ENCODE data around the gene CEND1.

CEND1 gene

DNA sequence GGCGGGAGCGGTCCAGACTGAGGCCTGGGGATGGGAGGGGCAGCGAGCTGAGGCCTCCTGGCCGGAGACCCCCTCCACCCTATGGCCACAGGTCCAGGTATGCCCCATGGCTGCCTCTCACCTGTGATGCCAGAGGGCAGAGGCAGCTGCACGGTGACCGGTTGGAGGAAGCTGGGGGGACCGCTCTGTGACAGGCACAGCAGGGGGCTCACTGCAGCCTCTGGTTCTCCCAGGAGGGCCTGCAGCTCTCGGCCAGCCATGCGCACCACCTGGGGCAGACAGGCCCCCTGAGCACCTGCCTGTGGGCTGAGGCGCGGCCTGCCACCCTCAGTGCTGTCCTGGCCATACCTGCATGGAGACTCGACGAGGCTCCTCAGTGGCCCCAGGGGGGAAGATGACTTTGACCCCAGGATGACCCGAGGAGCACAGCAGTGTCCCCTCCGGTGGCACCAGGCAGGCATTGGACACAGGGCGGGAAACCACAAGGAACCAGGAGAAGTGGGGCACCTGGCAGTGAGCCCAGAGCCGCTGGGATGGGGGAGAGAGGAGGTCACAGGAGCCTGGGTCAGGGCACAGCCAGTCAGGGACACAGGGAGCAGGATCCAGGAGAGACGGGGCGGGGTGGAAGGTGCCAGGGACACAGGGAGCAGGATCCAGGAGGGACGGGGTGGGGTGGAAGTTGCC lies 11.3 kb upstream of the CEND1 start:
- Mint-ChIP-seq H3K36me3 (ENCODE audit: insufficient read depth) (peaks cover 19% of the 10 kb centered on the region), H3K4me1 (ENCODE audit: low read depth in 2 of 2) (peaks cover 9 to 10% of the 10 kb centered on the region in 2 donors), H3K27me3 (no peaks in the 10 kb centered on the region), H3K4me3 (no peak overlapping the region), H3K27ac (no peak overlapping the region), H3K9me3 (no peaks in the 10 kb centered on the region)
- DNase-seq (no peak), ATAC-seq (replicated peaks) (no peak)

DNA sequence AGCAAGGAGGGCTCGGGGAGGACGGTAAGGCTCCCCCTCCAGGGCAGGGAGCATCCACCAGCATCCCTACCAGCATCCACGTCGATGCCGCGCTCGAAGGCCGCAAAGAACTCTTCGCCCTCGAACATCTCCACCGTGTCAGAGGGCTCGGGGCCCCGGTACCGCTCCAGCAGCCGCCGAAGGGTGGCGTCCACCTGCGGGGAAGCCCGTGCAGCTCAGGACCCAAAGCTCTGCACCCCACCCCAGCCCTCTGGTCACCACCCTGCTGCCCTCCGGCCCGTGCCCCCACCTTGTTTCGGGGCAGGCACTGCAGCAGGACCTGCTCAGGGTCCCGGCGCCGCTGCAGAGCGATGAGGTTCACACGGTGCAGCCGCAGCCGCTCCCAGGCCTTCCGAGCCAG lies 10.6 kb upstream of the CEND1 start:
- Mint-ChIP-seq H3K36me3 (ENCODE audit: insufficient read depth) (peaks cover 25% of the 10 kb centered on the region), H3K4me1 (ENCODE audit: low read depth in 2 of 2) (peaks cover 14% of the 10 kb centered on the region in 2 donors), H3K9me3 (no peaks in the 10 kb centered on the region), H3K27ac (no peak overlapping the region), H3K27me3 (no peaks in the 10 kb centered on the region), H3K4me3 (no peak overlapping the region)
- ATAC-seq (replicated peaks) (no peak), DNase-seq (no peak)

GRCh38 chr11:799641-800316 lies 9.9 kb upstream of the CEND1 start:
- H3K36me3 Mint-ChIP-seq (ENCODE audit: insufficient read depth) = peaks cover 31% of the 10 kb centered on the region
- H3K27ac Mint-ChIP-seq = no peak overlapping the region
- no peaks in the 10 kb centered on the region for H3K9me3 Mint-ChIP-seq
- DNase-seq = no peak
- no peak for ATAC-seq (replicated peaks)
- H3K4me3 Mint-ChIP-seq = no peak overlapping the region
- H3K27me3 Mint-ChIP-seq = no peaks in the 10 kb centered on the region
- H3K4me1 Mint-ChIP-seq (ENCODE audit: low read depth in 2 of 2) = peaks cover 14% of the 10 kb centered on the region in 2 donors

GRCh38 chr11:798093-798713 lies 8.3 kb upstream of the CEND1 start, which contains the start of gene SLC25A22:
SLC25A22 (minus strand) TSS chr11:798281; CDS start chr11:795006, 3,275 bp downstream.
- DNase-seq (peak; percentile 85 to 90 (median 89)), ATAC-seq (replicated peaks) (peak; percentile 61)
- peaks cover 9 to 11% of the 10 kb centered on the region in 2 donors for H3K4me1 Mint-ChIP-seq (ENCODE audit: low read depth in 2 of 2)
- H3K27ac Mint-ChIP-seq = peak within 1 kb of the TSS; percentile 88 to 96
- peak within 1 kb of the TSS; percentile 91 for H3K4me3 Mint-ChIP-seq
- H3K9me3 Mint-ChIP-seq = no peaks in the 10 kb centered on the region
- no peaks in the 10 kb centered on the region for H3K27me3 Mint-ChIP-seq
- peaks cover 31% of the 10 kb centered on the region for H3K36me3 Mint-ChIP-seq (ENCODE audit: insufficient read depth)

DNA sequence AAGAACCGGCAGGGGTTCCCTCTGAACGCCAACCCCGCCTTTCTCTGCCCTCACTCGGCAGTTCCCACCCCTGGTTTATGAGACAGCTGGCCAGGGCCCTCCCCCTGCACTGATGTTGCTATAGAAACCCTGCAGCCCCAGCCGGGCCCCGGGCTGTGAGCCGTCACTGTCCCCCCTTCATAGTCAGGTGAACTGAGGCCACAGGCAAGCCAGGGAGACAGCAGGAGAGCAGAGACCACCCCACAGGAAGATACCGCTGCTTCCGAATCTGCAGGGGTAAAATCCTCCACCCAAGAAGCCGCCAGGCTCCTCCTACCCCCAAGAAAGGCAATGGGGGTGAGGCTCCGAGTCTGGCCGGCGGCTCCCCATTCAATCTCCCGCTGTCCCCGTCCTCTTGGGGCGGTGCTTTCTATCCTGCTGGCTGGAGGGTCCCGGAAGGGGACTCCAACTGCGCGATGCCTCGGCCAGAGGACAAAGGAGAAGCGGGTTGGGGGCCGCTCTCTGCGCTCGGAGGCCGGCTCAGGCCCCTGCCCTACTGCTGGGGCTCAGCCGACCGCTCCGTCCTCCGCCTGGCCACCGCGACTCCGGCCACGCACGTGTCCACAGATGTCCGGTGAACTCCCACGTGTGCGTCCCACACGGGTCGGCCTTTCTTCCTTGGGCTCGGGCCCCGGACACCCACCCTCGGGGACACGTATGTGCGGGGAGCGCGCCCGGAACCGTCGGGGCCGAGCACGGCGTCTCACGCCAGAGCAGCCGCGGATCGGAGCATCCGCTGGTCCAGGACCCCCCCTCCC lies 7.6 kb upstream of the CEND1 start:
- Mint-ChIP-seq H3K9me3 (no peaks in the 10 kb centered on the region), H3K27me3 (no peaks in the 10 kb centered on the region), H3K4me1 (ENCODE audit: low read depth in 2 of 2) (peaks cover 9 to 11% of the 10 kb centered on the region in 2 donors), H3K27ac (peak overlapping the region; percentile 88 to 96), H3K4me3 (peak overlapping the region; percentile 91), H3K36me3 (ENCODE audit: insufficient read depth) (peaks cover 31% of the 10 kb centered on the region)
- DNase-seq (peak; percentile 76 to 83 (median 79)), ATAC-seq (replicated peaks) (peak; percentile 64)

- H3K9me3 Mint-ChIP-seq = no peaks in the 10 kb centered on the region
- H3K27me3 Mint-ChIP-seq = no peaks in the 10 kb centered on the region
- no peak for ATAC-seq (replicated peaks)
- peak overlapping the region; percentile 91 for H3K4me3 Mint-ChIP-seq
- H3K27ac Mint-ChIP-seq = peak overlapping the region; percentile 88 to 96
- DNase-seq = no peak
- peaks cover 9 to 11% of the 10 kb centered on the region in 2 donors for H3K4me1 Mint-ChIP-seq (ENCODE audit: low read depth in 2 of 2)
- H3K36me3 Mint-ChIP-seq (ENCODE audit: insufficient read depth) = peaks cover 28% of the 10 kb centered on the region
These were observed 6.8 kb upstream of the CEND1 start for GRCh38 chr11:796565-797295.

DNA sequence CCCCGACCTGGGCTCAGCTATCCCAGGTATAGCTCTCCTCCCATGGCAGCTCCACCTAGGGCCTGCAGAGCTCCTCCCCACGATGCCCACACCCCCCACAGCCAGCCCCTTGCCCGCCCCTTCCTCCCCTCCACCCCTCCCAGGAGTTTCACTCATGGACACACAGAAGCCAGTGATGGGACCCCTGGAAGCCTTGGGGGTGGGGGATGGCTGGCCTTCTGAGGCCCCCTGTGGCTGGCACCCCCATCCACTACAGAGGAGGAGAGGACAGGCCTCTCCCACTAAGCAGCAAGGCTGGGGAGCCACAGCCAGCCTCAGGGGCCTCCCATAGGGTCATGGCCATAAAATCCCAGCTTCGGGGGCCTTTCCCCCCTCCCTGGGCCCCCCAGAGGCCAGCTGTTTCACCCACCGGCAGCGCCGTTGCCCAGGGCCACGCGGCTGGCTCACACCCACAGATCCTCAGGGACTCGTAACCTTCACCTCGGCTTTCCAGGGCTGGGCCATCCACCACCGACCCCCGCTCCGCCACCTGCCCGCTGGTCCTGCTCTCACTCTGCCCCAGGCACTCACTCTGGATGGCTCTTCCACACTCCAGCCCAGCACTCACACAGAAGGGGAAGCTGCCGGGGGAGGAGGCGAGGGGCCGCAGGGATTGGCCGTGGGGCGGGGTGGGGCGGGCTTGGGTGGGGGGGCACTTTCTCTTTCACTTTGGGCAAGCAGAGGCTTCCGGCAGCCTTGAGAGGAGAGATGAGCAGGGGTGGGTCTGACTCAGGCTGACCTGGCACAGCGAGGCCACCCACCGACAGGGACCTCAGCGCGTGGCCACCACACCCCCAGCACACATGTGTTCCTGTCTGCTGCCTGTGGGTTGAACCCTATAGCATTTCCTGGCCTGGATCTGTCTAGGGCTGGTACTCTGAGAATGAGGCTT lies 6.0 kb upstream of the CEND1 start:
- Mint-ChIP-seq H3K27ac (peak overlapping the region; percentile 88 to 96), H3K36me3 (ENCODE audit: insufficient read depth) (peaks cover 31% of the 10 kb centered on the region), H3K27me3 (no peaks in the 10 kb centered on the region), H3K9me3 (no peaks in the 10 kb centered on the region), H3K4me1 (ENCODE audit: low read depth in 2 of 2) (peaks cover 9 to 11% of the 10 kb centered on the region in 2 donors), H3K4me3 (peak overlapping the region; percentile 91)
- DNase-seq (peak; percentile 59 to 68 (median 61)), ATAC-seq (replicated peaks) (peak; percentile 41)

GRCh38 chr11:794766-795633 lies 5.1 kb upstream of the CEND1 start:
- Mint-ChIP-seq H3K9me3 (no peaks in the 10 kb centered on the region), H3K27ac (peak overlapping the region; percentile 88 to 96), H3K4me3 (peak overlapping the region; percentile 91), H3K27me3 (no peaks in the 10 kb centered on the region), H3K4me1 (ENCODE audit: low read depth in 2 of 2) (peaks cover 9 to 11% of the 10 kb centered on the region in 2 donors), H3K36me3 (ENCODE audit: insufficient read depth) (peaks cover 31% of the 10 kb centered on the region)
- no peak for ATAC-seq (replicated peaks)
- no peak for DNase-seq

DNA sequence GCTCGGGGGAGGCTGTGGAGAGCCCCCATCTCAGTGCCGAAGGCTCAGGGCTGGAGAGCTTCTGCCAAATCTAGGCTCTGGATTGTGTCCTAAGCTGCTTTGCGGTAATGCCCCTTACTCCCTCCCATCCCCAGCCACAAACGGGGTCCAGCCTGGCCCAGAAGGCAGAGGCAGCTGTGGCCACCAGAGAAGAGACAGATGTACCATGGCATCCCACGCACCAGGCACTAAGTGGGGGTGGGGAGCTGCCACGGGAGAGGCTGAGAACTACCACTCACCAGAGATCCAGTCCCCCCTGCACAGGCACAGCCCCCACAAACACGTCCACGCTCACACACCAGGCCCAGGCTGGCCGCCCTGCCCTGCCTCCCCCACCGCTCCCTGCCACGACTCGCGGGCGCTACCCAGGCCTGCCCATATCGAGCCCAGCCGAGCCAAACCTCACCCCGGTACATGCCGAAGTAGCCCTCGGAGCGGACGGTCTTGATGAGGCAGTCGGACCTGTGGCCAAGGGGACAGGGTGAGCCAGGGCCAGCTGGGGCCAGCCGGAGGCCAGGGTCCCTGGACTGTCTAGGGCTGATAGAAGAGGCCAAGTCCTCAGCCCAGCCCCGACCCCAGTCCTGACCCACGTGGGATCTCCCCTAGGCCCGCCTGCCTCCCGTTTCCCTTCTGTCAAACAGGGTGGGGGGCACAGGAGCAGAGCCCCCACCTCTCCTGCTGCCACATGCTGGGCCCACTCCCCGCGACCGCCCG lies 4.3 kb upstream of the CEND1 start:
- Mint-ChIP-seq H3K4me3 (peak overlapping the region; percentile 45 to 91), H3K27me3 (no peaks in the 10 kb centered on the region), H3K36me3 (ENCODE audit: insufficient read depth) (peaks cover 31% of the 10 kb centered on the region), H3K27ac (peak overlapping the region in 1 of 2 donors; percentile 35), H3K4me1 (ENCODE audit: low read depth in 2 of 2) (peaks cover 9 to 11% of the 10 kb centered on the region in 2 donors), H3K9me3 (no peaks in the 10 kb centered on the region)
- ATAC-seq (replicated peaks) (no peak), DNase-seq (no peak)

DNA sequence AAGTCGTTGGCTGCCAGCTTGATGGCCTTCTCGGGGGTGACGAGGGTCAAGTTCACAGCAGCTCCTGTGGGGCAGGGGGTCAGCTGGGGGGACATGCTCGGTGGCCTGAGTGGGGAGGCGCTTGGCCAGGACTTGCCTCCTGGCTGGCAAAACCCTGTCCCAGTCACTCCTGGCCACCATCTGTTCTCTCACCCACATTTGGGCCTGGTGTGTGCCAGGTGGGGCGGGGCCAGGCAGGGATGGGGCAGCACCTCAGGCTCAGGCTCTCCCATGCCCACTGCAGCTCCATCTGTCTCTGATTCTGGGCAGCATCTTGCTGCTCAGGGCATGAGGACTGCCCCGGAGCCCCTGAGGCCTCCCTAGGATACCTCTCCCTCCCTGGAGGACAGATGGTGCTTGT lies 3.7 kb upstream of the CEND1 start:
- peak overlapping the region; percentile 40 to 45 for H3K4me3 Mint-ChIP-seq

DNA sequence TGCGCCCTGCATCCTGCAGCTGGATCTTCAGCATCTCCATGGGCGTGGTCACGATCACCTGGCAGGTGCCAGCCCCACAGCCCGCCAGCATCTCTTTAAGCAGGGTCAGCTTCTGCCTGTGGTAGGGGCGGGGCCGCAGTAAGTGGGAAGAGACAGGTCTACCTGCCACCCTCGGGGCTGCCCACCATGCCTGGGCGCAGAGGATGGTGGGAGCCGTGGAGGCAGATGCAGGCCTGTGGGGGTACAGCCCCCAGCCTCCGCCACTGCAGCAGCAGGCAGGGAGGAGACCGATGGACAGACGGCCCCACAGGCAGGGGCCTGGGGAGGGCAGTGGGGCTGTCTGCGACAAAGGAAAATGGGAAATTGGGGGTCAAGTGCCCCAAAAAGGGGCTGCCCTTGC lies 3.0 kb upstream of the CEND1 start:
- peaks cover 9 to 11% of the 10 kb centered on the region in 2 donors for H3K4me1 Mint-ChIP-seq (ENCODE audit: low read depth in 2 of 2)
- H3K27me3 Mint-ChIP-seq = peaks cover 0 to 6% of the 10 kb centered on the region in 2 donors
- no peak for DNase-seq
- no peaks in the 10 kb centered on the region for H3K9me3 Mint-ChIP-seq
- no peak overlapping the region for H3K27ac Mint-ChIP-seq
- no peak overlapping the region for H3K4me3 Mint-ChIP-seq
- no peak for ATAC-seq (replicated peaks)
- H3K36me3 Mint-ChIP-seq (ENCODE audit: insufficient read depth) = peaks cover 31% of the 10 kb centered on the region

More for the DNA sequence above, 3.7 kb upstream of the CEND1 start:
- ATAC-seq (replicated peaks) (no peak), DNase-seq (no peak)
- Mint-ChIP-seq H3K36me3 (ENCODE audit: insufficient read depth) (peaks cover 31% of the 10 kb centered on the region), H3K27me3 (peaks cover 0 to 4% of the 10 kb centered on the region in 2 donors), H3K9me3 (no peaks in the 10 kb centered on the region), H3K4me1 (ENCODE audit: low read depth in 2 of 2) (peaks cover 9 to 11% of the 10 kb centered on the region in 2 donors), H3K27ac (no peak overlapping the region)

All from effector memory CD8-positive, alpha-beta T cell (primary cell).